H1 (cell line): ENCODE results near the gene AMZ1. TPM values are rescaled to one million over a fixed set of nuclear protein-coding genes. Genes with fewer than 3 reads are reported as not detected.

Source experiments
- CTCF ChIA-PET: fragments of 300-600 bp; sonication (Branson Sonifier 250); formaldehyde crosslinking; loops from one replicate; lab custom pipeline; 2021; ENCODE audit not compliant: partially characterized antibody; lab: Charles Lee
- POLR2A ChIA-PET: fragments of 300-600 bp; sonication (Branson Sonifier 250); formaldehyde crosslinking; loops from one replicate; lab custom pipeline; 2021; ENCODE audit warnings: inconsistent platforms; ENCODE audit not compliant: partially characterized antibody; lab: Charles Lee
- DNase-seq, 2 experiments: peaks; one replicate each; pipeline versions ENCODE4 v3.0.0 to v3.0.0-alpha.2; 2010 to 2022; ENCODE audit warnings: low spot score in 2 of 2, low read depth in 1 of 2, mixed read lengths in 1 of 2
- FAIRE-seq: peaks from 2 replicates; lab custom pipeline; 2011; peaks lifted over from hg19 to GRCh38; lab: Jason Lieb, UNC
- H2AFZ ChIP-seq: 2 replicates; pipeline ENCODE4 v1.8.1; 2012; ENCODE audit warnings: low read length, inconsistent platforms
- H2AK5ac ChIP-seq: 2 replicates; pipeline ENCODE4 v1.6.1; 2013; ENCODE audit warnings: low read depth, low read length
- H2BK120ac ChIP-seq: replicated peaks from 2 replicates; pipeline ENCODE3; 2013; ENCODE audit warnings: low read depth, low read length, inconsistent platforms
- H2BK12ac ChIP-seq: 2 replicates; pipeline ENCODE4 v1.6.1; 2013; ENCODE audit warnings: low read depth, low read length
- H2BK15ac ChIP-seq: 2 replicates; pipeline ENCODE4 v1.6.1; 2013; ENCODE audit warnings: low read length
- H2BK20ac ChIP-seq: 2 replicates; pipeline ENCODE4 v1.6.1; 2013; ENCODE audit warnings: low read length
- H2BK5ac ChIP-seq: 2 replicates; pipeline ENCODE4 v1.6.1; 2013; ENCODE audit warnings: low read depth, low read length
- H3K14ac ChIP-seq: 2 replicates; pipeline ENCODE4 v1.6.1; 2013; ENCODE audit warnings: inconsistent platforms; ENCODE audit not compliant: insufficient read length
- H3K18ac ChIP-seq: 2 replicates; pipeline ENCODE4 v1.6.1; 2013; ENCODE audit warnings: low read length; ENCODE audit errors: extremely low read depth
- H3K23ac ChIP-seq: 2 replicates; pipeline ENCODE4 v1.6.1; 2013; ENCODE audit warnings: inconsistent platforms; ENCODE audit not compliant: insufficient read length
- H3K23me2 ChIP-seq: 2 replicates; pipeline ENCODE4 v1.6.1; 2013; ENCODE audit warnings: low read depth, low read length
- H3K27ac ChIP-seq: 2 replicates; pipeline ENCODE4 v1.6.1; 2011; ENCODE audit warnings: low read depth, low read length, inconsistent platforms
- H3K27me3 ChIP-seq, 4 experiments: replicated peaks in 1 of 4; 1 replicate in 1 of 4; 2 replicates in 3 of 4; pipeline versions ENCODE4 v1.6.1 to v1.8.1; 2011 to 2013; ENCODE audit warnings: low read length in 3 of 4, mild to moderate bottlenecking in 3 of 4, inconsistent platforms in 2 of 4, mixed read lengths in 2 of 4, moderate library complexity in 1 of 4; ENCODE audit not compliant: control insufficient read depth in 3 of 4, insufficient read depth in 3 of 4; ENCODE audit errors: extremely low read depth in 1 of 4
- H3K36me3 ChIP-seq, 4 experiments: 2 replicates each; pipeline versions ENCODE4 v1.6.1 to v1.8.1; 2011 to 2013; ENCODE audit warnings: mild to moderate bottlenecking in 4 of 4, low read length in 3 of 4, moderate library complexity in 2 of 4, control low read depth in 1 of 4, inconsistent platforms in 1 of 4; ENCODE audit not compliant: insufficient read depth in 4 of 4, control insufficient read depth in 2 of 4
- H3K4ac ChIP-seq: replicated peaks from 2 replicates; pipeline ENCODE3; 2013; ENCODE audit warnings: low read length, low read depth, mixed read lengths, inconsistent platforms; ENCODE audit not compliant: insufficient read length
- H3K4me1 ChIP-seq, 4 experiments: replicated peaks in 1 of 4; 1 replicate in 1 of 4; 2 replicates in 3 of 4; pipeline versions ENCODE4 v1.6.1 to v1.8.1; 2011 to 2013; ENCODE audit warnings: low read length in 3 of 4, inconsistent platforms in 2 of 4, mixed read lengths in 1 of 4; ENCODE audit not compliant: insufficient read depth in 4 of 4, control insufficient read depth in 3 of 4
- H3K4me2 ChIP-seq, 2 experiments: 2 replicates each; pipeline versions ENCODE4 v1.6.1 to v1.8.1; 2011 to 2013; ENCODE audit warnings: low read depth in 2 of 2, low read length in 2 of 2, control low read depth in 1 of 2, inconsistent platforms in 1 of 2, mild to moderate bottlenecking in 1 of 2; ENCODE audit not compliant: insufficient read depth in 1 of 2
- H3K4me3 ChIP-seq, 4 experiments: fragments of 200-600, 300-600 bp in 1 of 4; sonication (generic), shearing (Covaris generic), sonication (Bioruptor Twin) in 1 of 4; 2 replicates each; pipeline versions ENCODE4 v1.5.1 to v1.8.1; 2011 to 2016; ENCODE audit warnings: low read length in 4 of 4, low read depth in 3 of 4, control low read depth in 2 of 4, inconsistent platforms in 2 of 4, mild to moderate bottlenecking in 2 of 4, mixed read lengths in 1 of 4, moderate library complexity in 1 of 4; ENCODE audit not compliant: insufficient read depth in 2 of 4; ENCODE audit errors: extremely low read depth in 1 of 4
- H3K56ac ChIP-seq: replicated peaks from 2 replicates; pipeline ENCODE3; 2013; ENCODE audit warnings: low read depth, mild to moderate bottlenecking, mixed read lengths, low read length, inconsistent platforms; ENCODE audit not compliant: insufficient read length
- H3K79me1 ChIP-seq: 2 replicates; pipeline ENCODE4 v1.6.1; 2013; ENCODE audit warnings: low read depth, low read length, control low read depth
- H3K79me2 ChIP-seq, 2 experiments: 2 replicates each; pipeline versions ENCODE4 v1.6.1 to v1.8.1; 2012 to 2013; ENCODE audit warnings: low read length in 2 of 2, mild to moderate bottlenecking in 2 of 2, inconsistent platforms in 1 of 2; ENCODE audit not compliant: insufficient read depth in 2 of 2, control insufficient read depth in 1 of 2
- H3K9ac ChIP-seq, 4 experiments: replicated peaks in 1 of 4; 1 replicate in 1 of 4; 2 replicates in 3 of 4; pipeline versions ENCODE4 v1.6.1 to v1.8.1; 2011 to 2013; ENCODE audit warnings: low read depth in 3 of 4, low read length in 3 of 4, control low read depth in 2 of 4, mild to moderate bottlenecking in 2 of 4, moderate library complexity in 2 of 4, inconsistent platforms in 1 of 4; ENCODE audit errors: extremely low read depth in 1 of 4
- H3K9me3 ChIP-seq, 2 experiments: 2 replicates each; pipeline versions ENCODE4 v1.6.1 to v1.8.1; 2012 to 2013; ENCODE audit warnings: mild to moderate bottlenecking in 2 of 2, moderate library complexity in 2 of 2, control low read depth in 1 of 2, inconsistent platforms in 1 of 2, low read depth in 1 of 2, low read length in 1 of 2, mixed read lengths in 1 of 2; ENCODE audit not compliant: insufficient read depth in 2 of 2
- H4K20me1 ChIP-seq, 2 experiments: replicated peaks in 1 of 2; 2 replicates each; pipeline versions ENCODE3 to v1.8.1; 2011 to 2013; ENCODE audit warnings: inconsistent platforms in 2 of 2, low read length in 2 of 2, mild to moderate bottlenecking in 1 of 2; ENCODE audit not compliant: insufficient read depth in 2 of 2, control insufficient read depth in 1 of 2
- H4K5ac ChIP-seq: 2 replicates; pipeline ENCODE4 v1.6.1; 2013; ENCODE audit warnings: low read length, low read depth, mixed read lengths, inconsistent platforms; ENCODE audit not compliant: insufficient read length
- H4K8ac ChIP-seq: 2 replicates; pipeline ENCODE4 v1.8.0; 2013; ENCODE audit warnings: mild to moderate bottlenecking, moderate library complexity, low read length, inconsistent platforms; ENCODE audit not compliant: insufficient read depth; ENCODE audit errors: extremely low read depth
- H4K91ac ChIP-seq: replicated peaks from 2 replicates; pipeline ENCODE3; 2013; ENCODE audit warnings: low read length, mixed read lengths, inconsistent platforms; ENCODE audit not compliant: insufficient read length
- BRCA1 ChIP-seq: IDR thresholded peaks from 2 replicates; pipeline ENCODE4 v1.6.1; 2012; ENCODE audit warnings: low read depth, low read length, improper control_type of control experiment
- CHD1 ChIP-seq: IDR thresholded peaks from 2 replicates; pipeline ENCODE4 v1.6.1; 2012; ENCODE audit warnings: low read depth, low read length, improper control_type of control experiment
- GABPA ChIP-seq: IDR thresholded peaks from 2 replicates; pipeline ENCODE4 v1.6.1; 2011; ENCODE audit warnings: mild to moderate bottlenecking, low read length, moderate library complexity, borderline replicate concordance; ENCODE audit not compliant: insufficient read depth
- KDM5A ChIP-seq: fragments of 200-600 bp; IDR thresholded peaks from 2 replicates; pipeline ENCODE4 v1.7.1; 2012; ENCODE audit warnings: mild to moderate bottlenecking, low read length, inconsistent platforms, mixed read lengths
- NRF1 ChIP-seq: IDR thresholded peaks from 2 replicates; pipeline ENCODE4 v1.6.1; 2011; ENCODE audit warnings: mild to moderate bottlenecking, low read depth, low read length, improper control_type of control experiment
- PHF8 ChIP-seq: fragments of 200-600 bp; sonication (generic); conservative IDR thresholded peaks from 2 replicates; pipeline ENCODE4 v1.7.1; 2012; ENCODE audit warnings: low read depth, mild to moderate bottlenecking, inconsistent platforms, low read length, moderate library complexity
- POLR2AphosphoS5 ChIP-seq: IDR thresholded peaks from 2 replicates; pipeline ENCODE4 v1.6.1; 2011; ENCODE audit warnings: low read depth, low read length
- RFX5 ChIP-seq: IDR thresholded peaks from 2 replicates; pipeline ENCODE4 v1.6.1; 2011; ENCODE audit warnings: low read depth, low read length, improper control_type of control experiment, borderline replicate concordance
- TAF1 ChIP-seq: IDR thresholded peaks from 2 replicates; pipeline ENCODE4 v1.6.1; 2011; ENCODE audit warnings: mild to moderate bottlenecking, low read depth, low read length
- TCF12 ChIP-seq: IDR thresholded peaks from 2 replicates; pipeline ENCODE4 v1.6.1; 2011; ENCODE audit warnings: low read depth, mild to moderate bottlenecking, low read length
- TEAD4 ChIP-seq: IDR thresholded peaks from 2 replicates; pipeline ENCODE4 v1.6.1; 2012; ENCODE audit warnings: low read depth, low read length, inconsistent platforms, mixed read lengths
- YY1 ChIP-seq: IDR thresholded peaks from 2 replicates; pipeline ENCODE4 v1.6.1; 2011; ENCODE audit warnings: low read depth, mild to moderate bottlenecking, low read length
- polyA plus RNA-seq, 7 experiments: library from polyadenylated mRNA; depleted of rRNA in 3 of 7; stranded (reverse) in 5 of 7; unstranded in 2 of 7; fragments of >200 nt in 5 of 7; fragments of 200-250 nt in 2 of 7; gene quantifications; 1 replicate in 5 of 7; 2 replicates in 1 of 7; 4 replicates in 1 of 7; pipeline versions ENCODE4 v1.2.1 to v1.2.3, GENCODE V29; 2011 to 2013; ENCODE audit warnings: missing spikeins in 2 of 7, mixed read lengths in 2 of 7
- total RNA-seq: library from RNA; stranded (reverse); fragmentation: NEBNext Ultra II Directional; extraction: Animal tissue kit (Norgen Biotek cat#: 25700); gene quantifications from 2 replicates; pipeline ENCODE4 v1.2.1, GENCODE V29; 2021
- TF ChIP-seq, protein P1 (sequence below): IDR thresholded peaks from 2 replicates; pipeline ENCODE4 v1.6.1; 2011; ENCODE audit warnings: low read length, improper control_type of control experiment
- TF ChIP-seq, protein P2 (sequence below): IDR thresholded peaks from 2 replicates; pipeline ENCODE4 v1.6.1; 2012; ENCODE audit warnings: inconsistent platforms

The AMZ1 gene
- total and polyA plus RNA-seq, 2 of the 8 experiments (the other 6 are each of a cell fraction or from before 2014, with no cell fraction given): 0.59 to 1.4 TPM

DNA sequence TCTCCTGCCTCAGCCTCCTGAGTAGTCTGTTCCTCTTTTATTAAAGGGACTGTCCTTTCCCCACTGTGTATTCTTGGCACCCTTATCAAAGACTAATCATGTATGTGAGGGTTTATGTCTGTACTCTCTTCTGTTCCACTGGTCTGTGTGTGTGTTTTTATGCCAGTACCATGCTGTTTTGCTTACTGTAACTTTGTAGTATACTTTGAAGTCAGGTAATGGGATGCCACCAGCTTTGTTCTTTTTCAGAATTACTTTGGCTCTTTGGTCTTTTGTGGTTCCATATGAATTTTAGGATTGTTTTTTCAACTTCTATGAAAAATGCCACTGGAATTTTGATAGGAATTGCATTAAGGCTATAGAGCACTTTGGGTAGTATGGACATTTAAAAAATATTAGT, 14.1 kb upstream of the AMZ1 start:
- Histone ChIP-seq H3K4ac (no peak overlapping the region), H3K9me3 (no peaks in the 10 kb centered on the region), H3K56ac (no peak overlapping the region), H4K8ac (no peak overlapping the region), H3K27ac (no peak overlapping the region), H3K4me1 (no peaks in the 10 kb centered on the region), H3K79me1 (no peaks in the 10 kb centered on the region), H2BK20ac (no peak overlapping the region), H3K23ac (no peak overlapping the region), H3K79me2 (no peaks in the 10 kb centered on the region), H3K27me3 (peaks cover 0 to 4% (median 0%) of the 10 kb centered on the region in 4 experiments; a peak in 1 of 7 replicates), H3K9ac (no peak overlapping the region), H2AK5ac (no peak overlapping the region), H2AFZ (no peak overlapping the region), H3K14ac (no peak overlapping the region), H2BK120ac (no peak overlapping the region), H4K5ac (no peak overlapping the region), H4K91ac (no peak overlapping the region), H4K20me1 (no peaks in the 10 kb centered on the region), H2BK12ac (no peak overlapping the region), H2BK15ac (no peak overlapping the region), H3K23me2 (no peaks in the 10 kb centered on the region), H2BK5ac (no peak overlapping the region), H3K4me3 (no peak overlapping the region), H3K18ac (no peak overlapping the region), H3K4me2 (no peak overlapping the region), H3K36me3 (no peaks in the 10 kb centered on the region)
- DNase-seq: no peak
- no peak for FAIRE-seq
- ChIA-PET POLR2A (no interaction called here), CTCF (interaction anchor here (0.9 to 8.1 kb wide), 4 partner anchors 7 to 107 kb away, joined by 3 to 83 read pairs (median 32); no protein-coding TSS in a partner anchor)
- TF ChIP-seq POLR2AphosphoS5 (no peak), YY1 (no peak), TEAD4 (no peak), KDM5A (no peak), NRF1 (no peak), CHD1 (no peak), TCF12 (no peak), GABPA (no peak), RFX5 (no peak), TAF1 (no peak), PHF8 (no peak), BRCA1 (no peak)
- TF ChIP-seq, protein P1, sequence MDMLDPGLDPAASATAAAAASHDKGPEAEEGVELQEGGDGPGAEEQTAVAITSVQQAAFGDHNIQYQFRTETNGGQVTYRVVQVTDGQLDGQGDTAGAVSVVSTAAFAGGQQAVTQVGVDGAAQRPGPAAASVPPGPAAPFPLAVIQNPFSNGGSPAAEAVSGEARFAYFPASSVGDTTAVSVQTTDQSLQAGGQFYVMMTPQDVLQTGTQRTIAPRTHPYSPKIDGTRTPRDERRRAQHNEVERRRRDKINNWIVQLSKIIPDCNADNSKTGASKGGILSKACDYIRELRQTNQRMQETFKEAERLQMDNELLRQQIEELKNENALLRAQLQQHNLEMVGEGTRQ: no peak
- TF ChIP-seq, protein P2, sequence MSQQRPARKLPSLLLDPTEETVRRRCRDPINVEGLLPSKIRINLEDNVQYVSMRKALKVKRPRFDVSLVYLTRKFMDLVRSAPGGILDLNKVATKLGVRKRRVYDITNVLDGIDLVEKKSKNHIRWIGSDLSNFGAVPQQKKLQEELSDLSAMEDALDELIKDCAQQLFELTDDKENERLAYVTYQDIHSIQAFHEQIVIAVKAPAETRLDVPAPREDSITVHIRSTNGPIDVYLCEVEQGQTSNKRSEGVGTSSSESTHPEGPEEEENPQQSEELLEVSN: no peak
